Transverse colon (tissue), 4 donors: Measurements from ENCODE around the gene LRP8. TPM values are rescaled to one million over a fixed set of nuclear protein-coding genes. Genes with fewer than 3 reads are reported as not detected.

Experiments
- DNase-seq: peaks from one replicate; pipeline ENCODE4 v3.0.0-alpha.2; 2019
- H3K27ac ChIP-seq, 4 donors: fragments of 200-600 bp; sonication (generic); 2 replicates each; pipeline ENCODE4 v1.5.1; 2016 to 2018; ENCODE audit warnings: inconsistent platforms in 4 of 4
- H3K27me3 ChIP-seq: fragments of 200-600 bp; sonication (generic); 2 replicates; pipeline ENCODE4 v1.5.1; 2017; ENCODE audit warnings: inconsistent platforms
- H3K36me3 ChIP-seq, 4 donors: fragments of 200-600 bp; sonication (generic); 2 replicates each; pipeline ENCODE4 v1.5.1; 2017 to 2019; ENCODE audit warnings: inconsistent platforms in 4 of 4
- H3K4me1 ChIP-seq, 4 donors: fragments of 200-600 bp; sonication (generic); 2 replicates each; pipeline ENCODE4 v1.5.1; 2017 to 2020; ENCODE audit warnings: inconsistent platforms in 4 of 4
- H3K4me3 ChIP-seq, 4 donors: fragments of 200-600 bp; sonication (generic); 1 replicate in 1 of 4; 2 replicates in 3 of 4; pipeline versions ENCODE4 v1.5.1 to v1.6.1; 2017 to 2019; ENCODE audit warnings: inconsistent platforms in 4 of 4
- H3K9me3 ChIP-seq, 2 donors: fragments of 200-600 bp; sonication (generic); 2 replicates each; pipeline ENCODE4 v1.5.1; 2017 to 2019; ENCODE audit warnings: inconsistent platforms in 2 of 2
- CTCF ChIP-seq, 5 experiments: fragments of 200-600 bp in 3 of 5; fragments of 450-650 bp in 2 of 5; sonication (generic) in 3 of 5; IDR thresholded peaks; 1 replicate in 2 of 5; 2 replicates in 3 of 5; pipeline ENCODE4 v1.5.1; 2016 to 2017; ENCODE audit warnings: antibody characterized with exemption in 5 of 5, inconsistent platforms in 3 of 5, mild to moderate bottlenecking in 2 of 5, moderate library complexity in 1 of 5
- EP300 ChIP-seq: sonication (generic); formaldehyde crosslinking; IDR thresholded peaks from one replicate; pipeline ENCODE4 v1.6.1; 2017; ENCODE audit warnings: antibody characterized with exemption, low read depth
- POLR2A ChIP-seq: fragments of 450-650 bp; IDR thresholded peaks from one replicate; pipeline ENCODE4 v1.6.1; 2016; ENCODE audit warnings: antibody characterized with exemption, mild to moderate bottlenecking, moderate library complexity
- POLR2AphosphoS5 ChIP-seq, 3 donors: sonication (generic); formaldehyde crosslinking; IDR thresholded peaks; one replicate each; pipeline ENCODE4 v1.6.1; 2016; ENCODE audit warnings: antibody characterized with exemption in 3 of 3
- WGBS, 2 donors: methylation state at CpG; one replicate each; pipeline ENCODE4 v1.1.5; 2018; ENCODE audit warnings: low coverage in 1 of 2; 5-methylcytosine and 5-hydroxymethylcytosine counted together
- in situ Hi-C, 4 donors: fragments of 200-750 bp; cut with MboI; loops; one replicate each; pipeline versions ENCODE4 v1.15.0 to v1.15.1; 2017; ENCODE audit warnings: low sequenced_read_pairs in 3 of 4, low pct_ligation_motif_present in 1 of 4, low pct_unique_long_range_greater_than_20kb in 1 of 4
- intact Hi-C: fragments of 100-400 bp; cut with DNase I; formaldehyde crosslinking; loops from one replicate; pipeline ENCODE4 v1.15.1; 2023; ENCODE audit warnings: low total_unique reads
- total RNA-seq, 4 donors: library from RNA; depleted of rRNA; stranded (reverse); fragments of >200 nt; gene quantifications; one replicate each; pipeline ENCODE4 v1.1.0, GENCODE V29; 2016

Gene LRP8
- total RNA-seq, 4 donors from 2014 or later, result 0.37 to 10.7 (median 1.4) TPM

GRCh38 chr1:53303243-53303642 lies 24.6 kb downstream of the LRP8 start:
- in situ Hi-C loops, result no loop called here
- Histone ChIP-seq H3K27ac (no peak overlapping the region), H3K9me3 (no peaks in the 10 kb centered on the region), H3K27me3 (no peaks in the 10 kb centered on the region), H3K36me3 (no peaks in the 10 kb centered on the region), H3K4me1 (no peaks in the 10 kb centered on the region), H3K4me3 (no peak overlapping the region)
- intact Hi-C loops, result no loop called here
- TF ChIP-seq CTCF (IDR thresholded peaks at IDR 0.05), result no peak
- TF ChIP-seq EP300, result no peak
- no peak for TF ChIP-seq POLR2AphosphoS5 (IDR thresholded peaks at IDR 0.05)
- TF ChIP-seq POLR2A, result no peak
- no peak for DNase-seq
- 83 to 92% methylated on average over 2 to 7 of the region's 7 CpGs for WGBS, 2 donors

GRCh38 chr1:53299233-53299632 lies 28.6 kb downstream of the LRP8 start:
- in situ Hi-C loops, result loop anchor here in 1 of 4 donors (25.0 kb wide), 1 partner anchor 463 kb away; no protein-coding TSS in a partner anchor

GRCh38 chr1:53298045-53298637 lies 29.7 kb downstream of the LRP8 start:
- H3K36me3 ChIP-seq, result no peaks in the 10 kb centered on the region
- no peak for DNase-seq
- no peak overlapping the region for H3K27ac ChIP-seq
- H3K9me3 ChIP-seq, result no peaks in the 10 kb centered on the region
- TF ChIP-seq EP300 (no peak), POLR2A (no peak), CTCF (IDR thresholded peaks at IDR 0.05) (no peak), POLR2AphosphoS5 (IDR thresholded peaks at IDR 0.05) (no peak)
- whole genome bisulfite sequencing, 2 donors, result 77 to 92% methylated on average over 4 to 12 of the region's 12 CpGs
- in situ Hi-C loops (loop anchor here in 1 of 4 donors (25.0 kb wide), 1 partner anchor 464 kb away; no protein-coding TSS in a partner anchor), intact Hi-C loops (no loop called here)
- peaks cover 5 to 22% (median 18%) of the 10 kb centered on the region in 4 donors for H3K4me1 ChIP-seq
- no peaks in the 10 kb centered on the region for H3K27me3 ChIP-seq
- no peak overlapping the region for H3K4me3 ChIP-seq

More at GRCh38 chr1:53299233-53299632, 28.6 kb downstream of the LRP8 start:
- Histone ChIP-seq H3K9me3 (no peaks in the 10 kb centered on the region), H3K36me3 (no peaks in the 10 kb centered on the region), H3K4me1 (peaks cover 5 to 19% (median 17%) of the 10 kb centered on the region in 4 donors), H3K4me3 (no peak overlapping the region), H3K27ac (no peak overlapping the region), H3K27me3 (no peaks in the 10 kb centered on the region)
- intact Hi-C loops, result no loop called here
- 89% methylated on average over 3 of the region's 3 CpGs; no CpG with 5 or more reads in 1 of the 2 donors for WGBS, 2 donors
- no peak for DNase-seq
- TF ChIP-seq POLR2AphosphoS5 (IDR thresholded peaks at IDR 0.05) (no peak), CTCF (IDR thresholded peaks at IDR 0.05) (no peak), POLR2A (no peak), EP300 (no peak)

GRCh38 chr1:53297195-53297594 lies 30.7 kb downstream of the LRP8 start:
- peaks cover 5 to 25% (median 22%) of the 10 kb centered on the region in 4 donors for H3K4me1 ChIP-seq
- H3K4me3 ChIP-seq, result no peak overlapping the region
- no peaks in the 10 kb centered on the region for H3K27me3 ChIP-seq
- no peaks in the 10 kb centered on the region for H3K9me3 ChIP-seq
- DNase-seq, result no peak
- intact Hi-C loops (no loop called here), in situ Hi-C loops (loop anchor here in 1 of 4 donors (25.0 kb wide), 1 partner anchor 465 kb away; no protein-coding TSS in a partner anchor)
- peak overlapping the region in 1 of 4 donors; percentile 80 for H3K27ac ChIP-seq
- no peaks in the 10 kb centered on the region for H3K36me3 ChIP-seq
- TF ChIP-seq EP300 (no peak), CTCF (IDR thresholded peaks at IDR 0.05) (no peak), POLR2A (no peak), POLR2AphosphoS5 (IDR thresholded peaks at IDR 0.05) (no peak)
- WGBS, 2 donors, result 93% methylated on average over 17 of the region's 17 CpGs; no CpG with 5 or more reads in 1 of the 2 donors
